Uterus (tissue), 4 donors: Measurements from ENCODE around the gene PSAP. TPM values are rescaled to one million over a fixed set of nuclear protein-coding genes. Genes with fewer than 3 reads are reported as not detected.

Source experiments
- DNase-seq, 2 donors: peaks; one replicate each; pipeline ENCODE4 v3.0.0-alpha.2; 2019 to 2020
- H3K27ac ChIP-seq, 2 donors: fragments of 200-600 bp; sonication (generic); 1 replicate in 1 of 2; 2 replicates in 1 of 2; pipeline ENCODE4 v1.5.1; 2016 to 2018
- H3K27me3 ChIP-seq, 2 donors: fragments of 200-600 bp; sonication (generic); one replicate each; pipeline ENCODE4 v1.5.1; 2018 to 2019; ENCODE audit warnings: control low read depth in 1 of 2
- H3K36me3 ChIP-seq, 2 donors: fragments of 200-600 bp; sonication (generic); one replicate each; pipeline ENCODE4 v1.5.1; 2019; ENCODE audit warnings: control low read depth in 1 of 2
- H3K4me1 ChIP-seq, 2 donors: fragments of 200-600 bp; sonication (generic); one replicate each; pipeline ENCODE4 v1.5.1; 2018 to 2019; ENCODE audit warnings: control low read depth in 1 of 2
- H3K4me3 ChIP-seq, 2 donors: fragments of 200-600 bp; sonication (generic); 1 replicate in 1 of 2; 2 replicates in 1 of 2; pipeline ENCODE4 v1.5.1; 2018 to 2019; ENCODE audit warnings: mild to moderate bottlenecking in 1 of 2
- H3K9me3 ChIP-seq, 2 donors: fragments of 200-600 bp; sonication (generic); one replicate each; pipeline ENCODE4 v1.5.1; 2019; ENCODE audit warnings: control low read depth in 1 of 2
- POLR2A ChIP-seq, 2 donors: fragments of 450-650 bp; IDR thresholded peaks; one replicate each; pipeline ENCODE4 v1.6.1; 2016; ENCODE audit warnings: antibody characterized with exemption in 2 of 2, mild to moderate bottlenecking in 1 of 2, moderate library complexity in 1 of 2
- intact Hi-C: fragments of 100-400 bp; cut with DNase I; formaldehyde crosslinking; loops from one replicate; pipeline ENCODE4 v1.15.1; 2023; ENCODE audit warnings: low total_unique reads
- total RNA-seq, 4 donors: library from RNA; depleted of rRNA in 3 of 4; stranded (reverse); fragments of >200 nt in 3 of 4; gene quantifications; one replicate each; pipeline versions ENCODE4 v1.1.0 to v1.2.4, GENCODE V29; 2014 to 2023
- TF ChIP-seq, protein P1 (sequence below), 4 experiments: fragments of 200-600 bp in 2 of 4; fragments of 450-650 bp in 2 of 4; sonication (generic) in 2 of 4; IDR thresholded peaks; one replicate each; pipeline ENCODE4 v1.5.1; 2016 to 2019; ENCODE audit warnings: antibody characterized with exemption in 4 of 4, mild to moderate bottlenecking in 2 of 4, moderate library complexity in 1 of 4
- donor health status: DM: yes; HTN: yes; CAD: no.

Gene PSAP
- total RNA-seq, 4 donors from 2014 or later, result 603 to 903 (median 759) TPM

DNA sequence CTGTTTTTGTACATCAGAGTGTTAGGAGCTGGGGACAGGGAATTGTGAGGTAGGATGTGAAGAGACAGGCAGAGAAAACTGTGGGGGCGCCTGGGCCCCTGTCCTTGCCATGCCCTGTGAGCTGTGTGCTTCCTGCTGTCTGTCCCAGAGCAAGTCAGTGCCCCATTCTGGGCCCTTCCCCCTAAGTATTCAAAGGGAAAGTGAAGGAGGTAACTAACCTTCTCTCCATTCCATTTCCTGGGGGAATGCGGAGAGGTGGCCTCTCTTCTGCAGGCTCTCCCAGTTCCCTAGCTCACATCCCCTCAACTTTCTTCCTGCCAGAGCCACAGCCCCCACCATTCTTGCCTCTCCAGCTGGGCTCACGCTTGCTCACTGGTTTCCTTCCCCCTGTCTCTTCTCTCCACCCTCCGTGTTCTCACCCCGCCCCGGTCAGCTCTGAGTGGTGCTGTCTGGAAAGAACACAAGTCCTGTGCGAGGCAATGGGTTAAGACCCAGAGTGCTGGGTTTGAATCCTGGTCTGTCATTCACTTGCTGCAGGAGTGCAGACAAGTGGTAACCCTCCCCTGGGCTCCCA lies 68.0 kb downstream of the PSAP start:
- intact Hi-C loops, result no loop called here
- TF ChIP-seq, protein P1, sequence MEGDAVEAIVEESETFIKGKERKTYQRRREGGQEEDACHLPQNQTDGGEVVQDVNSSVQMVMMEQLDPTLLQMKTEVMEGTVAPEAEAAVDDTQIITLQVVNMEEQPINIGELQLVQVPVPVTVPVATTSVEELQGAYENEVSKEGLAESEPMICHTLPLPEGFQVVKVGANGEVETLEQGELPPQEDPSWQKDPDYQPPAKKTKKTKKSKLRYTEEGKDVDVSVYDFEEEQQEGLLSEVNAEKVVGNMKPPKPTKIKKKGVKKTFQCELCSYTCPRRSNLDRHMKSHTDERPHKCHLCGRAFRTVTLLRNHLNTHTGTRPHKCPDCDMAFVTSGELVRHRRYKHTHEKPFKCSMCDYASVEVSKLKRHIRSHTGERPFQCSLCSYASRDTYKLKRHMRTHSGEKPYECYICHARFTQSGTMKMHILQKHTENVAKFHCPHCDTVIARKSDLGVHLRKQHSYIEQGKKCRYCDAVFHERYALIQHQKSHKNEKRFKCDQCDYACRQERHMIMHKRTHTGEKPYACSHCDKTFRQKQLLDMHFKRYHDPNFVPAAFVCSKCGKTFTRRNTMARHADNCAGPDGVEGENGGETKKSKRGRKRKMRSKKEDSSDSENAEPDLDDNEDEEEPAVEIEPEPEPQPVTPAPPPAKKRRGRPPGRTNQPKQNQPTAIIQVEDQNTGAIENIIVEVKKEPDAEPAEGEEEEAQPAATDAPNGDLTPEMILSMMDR (IDR thresholded peaks at IDR 0.05), result no peak
- TF ChIP-seq POLR2A (IDR thresholded peaks at IDR 0.05), result no peak

DNA sequence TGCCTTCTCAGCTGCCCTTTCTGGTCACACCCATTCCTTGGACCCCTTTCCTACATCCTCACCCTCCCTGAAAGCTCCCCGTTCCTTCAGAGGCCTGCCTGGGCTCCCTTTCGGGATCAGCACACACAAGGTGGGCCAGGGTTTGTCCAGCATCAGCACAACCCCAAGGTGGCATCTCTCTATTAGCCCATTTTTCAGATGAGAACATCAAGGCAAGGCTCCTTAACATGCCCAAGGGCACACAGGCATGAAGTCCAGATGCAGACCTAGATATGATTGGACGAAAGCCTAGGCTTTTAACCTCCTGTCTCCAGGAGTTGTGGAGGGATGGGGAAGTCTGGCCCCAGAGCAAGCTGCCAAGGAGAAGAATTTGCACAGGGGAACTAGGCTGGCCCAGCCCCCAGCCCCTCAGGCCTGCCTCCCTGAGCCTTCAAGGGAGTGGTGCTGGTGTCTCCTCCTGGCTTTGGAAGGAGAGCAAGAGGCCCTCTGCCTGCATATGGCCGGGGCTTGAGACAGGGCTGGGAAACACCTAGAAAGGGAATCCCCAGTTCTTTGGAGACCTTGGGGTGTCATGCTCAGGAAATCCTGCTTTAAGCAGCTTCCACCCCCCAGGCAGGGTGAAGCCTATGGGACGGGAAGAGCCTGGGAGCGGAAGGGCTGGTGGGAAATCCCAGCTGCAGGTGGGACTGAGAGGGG lies 68.7 kb downstream of the PSAP start:
- TF ChIP-seq, protein P1 (IDR thresholded peaks at IDR 0.05), result no peak
- no peak for TF ChIP-seq POLR2A (IDR thresholded peaks at IDR 0.05)
- Histone ChIP-seq H3K4me1 (no peaks in the 10 kb centered on the region), H3K27me3 (no peaks in the 10 kb centered on the region), H3K36me3 (no peaks in the 10 kb centered on the region), H3K27ac (no peak overlapping the region), H3K4me3 (no peak overlapping the region), H3K9me3 (no peaks in the 10 kb centered on the region)
- intact Hi-C loops, result no loop called here
- DNase-seq, result no peak

More for the DNA sequence above, 68.0 kb downstream of the PSAP start:
- H3K36me3 ChIP-seq, result no peaks in the 10 kb centered on the region
- DNase-seq, result no peak
- no peaks in the 10 kb centered on the region for H3K4me1 ChIP-seq
- no peak overlapping the region for H3K27ac ChIP-seq
- no peaks in the 10 kb centered on the region for H3K9me3 ChIP-seq
- no peak overlapping the region for H3K4me3 ChIP-seq
- no peaks in the 10 kb centered on the region for H3K27me3 ChIP-seq

DNA sequence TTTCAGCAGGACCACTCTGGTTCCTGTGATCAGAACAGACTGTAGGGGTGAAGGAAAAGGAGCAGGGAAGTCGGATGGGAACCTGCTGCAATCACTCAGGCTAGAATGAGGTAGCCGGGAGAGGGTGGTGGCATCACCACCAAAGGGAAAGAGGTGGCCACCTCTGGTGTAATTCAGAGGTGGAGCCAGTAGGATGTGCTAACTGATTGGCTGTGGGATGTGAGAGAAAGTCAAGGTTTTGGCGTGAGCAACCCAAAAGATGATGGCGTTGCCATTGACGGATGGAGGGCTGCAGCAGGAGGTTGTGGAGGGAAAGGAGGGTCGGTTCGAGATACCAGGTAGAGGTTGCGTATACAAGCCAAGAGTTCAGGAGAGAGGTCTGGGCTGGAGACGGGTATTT lies 70.3 kb downstream of the PSAP start:
- DNase-seq, result no peak
- Histone ChIP-seq H3K9me3 (no peaks in the 10 kb centered on the region), H3K27me3 (no peaks in the 10 kb centered on the region), H3K4me1 (no peaks in the 10 kb centered on the region), H3K27ac (no peak overlapping the region), H3K36me3 (no peaks in the 10 kb centered on the region), H3K4me3 (no peak overlapping the region)
- TF ChIP-seq, protein P1 (IDR thresholded peaks at IDR 0.05), result no peak
- no peak for TF ChIP-seq POLR2A (IDR thresholded peaks at IDR 0.05)
- intact Hi-C loops, result no loop called here

DNA sequence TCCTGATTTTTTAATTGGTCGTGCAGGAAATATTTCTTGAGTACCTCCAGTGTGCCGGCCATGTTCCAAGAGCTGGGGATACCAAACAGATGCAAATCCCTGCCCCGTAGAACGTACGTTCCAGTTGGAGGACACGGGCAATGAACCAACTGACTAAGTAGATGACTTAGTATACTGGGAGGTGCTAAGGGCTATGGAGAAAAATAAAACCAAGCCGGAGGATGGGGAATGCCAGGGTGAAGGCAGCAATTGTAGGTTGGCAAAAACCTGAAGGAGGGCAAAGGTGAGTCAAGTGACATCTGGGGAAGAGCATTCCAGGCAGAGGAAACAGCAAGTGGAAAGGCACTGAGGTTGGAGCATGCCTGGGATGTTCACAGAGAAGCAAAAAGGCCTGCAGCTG lies 70.9 kb downstream of the PSAP start:
- TF ChIP-seq, protein P1 (IDR thresholded peaks at IDR 0.05), result no peak
- TF ChIP-seq POLR2A (IDR thresholded peaks at IDR 0.05), result no peak
- no peaks in the 10 kb centered on the region for H3K9me3 ChIP-seq
- no peak for DNase-seq
- intact Hi-C loops, result no loop called here
- no peaks in the 10 kb centered on the region for H3K36me3 ChIP-seq
- no peak overlapping the region for H3K4me3 ChIP-seq
- no peaks in the 10 kb centered on the region for H3K4me1 ChIP-seq
- H3K27me3 ChIP-seq, result no peaks in the 10 kb centered on the region
- no peak overlapping the region for H3K27ac ChIP-seq

DNA sequence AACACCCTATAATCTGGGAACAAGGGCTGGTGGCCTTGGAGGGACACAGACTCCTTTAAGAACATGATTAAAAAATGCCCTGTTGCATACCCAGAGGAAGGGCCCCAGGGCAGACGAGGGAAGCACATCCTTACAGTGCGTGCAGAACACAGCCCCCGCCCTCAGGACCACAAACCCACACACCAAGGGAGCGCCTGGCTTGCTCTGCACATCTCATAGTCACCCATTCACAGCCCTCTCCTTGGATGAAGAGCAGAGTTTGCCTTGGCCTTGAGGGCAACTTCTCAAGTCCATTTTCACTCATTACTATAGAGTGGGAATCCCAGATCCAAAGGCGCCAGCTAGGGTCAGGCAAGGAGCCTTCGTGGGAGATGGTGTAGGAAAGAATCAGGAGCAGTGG lies 71.4 kb downstream of the PSAP start:
- DNase-seq, result no peak
- intact Hi-C loops, result no loop called here
- no peak overlapping the region for H3K4me3 ChIP-seq
- H3K4me1 ChIP-seq, result no peaks in the 10 kb centered on the region
- H3K27ac ChIP-seq, result no peak overlapping the region
- H3K27me3 ChIP-seq, result no peaks in the 10 kb centered on the region
- no peaks in the 10 kb centered on the region for H3K36me3 ChIP-seq
- H3K9me3 ChIP-seq, result no peaks in the 10 kb centered on the region
- no peak for TF ChIP-seq POLR2A (IDR thresholded peaks at IDR 0.05)
- TF ChIP-seq, protein P1 (IDR thresholded peaks at IDR 0.05), result no peak
